ENCODE measurements around the gene CALML5.

- TF ChIP-seq POLR2A (IDR thresholded peaks at IDR 0.05; ENCODE audit: low read depth, low read length), result no peak
- no peak for TF ChIP-seq RFX5 (IDR thresholded peaks at IDR 0.05; ENCODE audit: low read depth, low read length)
- TF ChIP-seq CTCF (conservative IDR thresholded peaks at IDR 0.05; ENCODE audit: low read depth, low read length), result no peak
- TF ChIP-seq, protein P1, sequence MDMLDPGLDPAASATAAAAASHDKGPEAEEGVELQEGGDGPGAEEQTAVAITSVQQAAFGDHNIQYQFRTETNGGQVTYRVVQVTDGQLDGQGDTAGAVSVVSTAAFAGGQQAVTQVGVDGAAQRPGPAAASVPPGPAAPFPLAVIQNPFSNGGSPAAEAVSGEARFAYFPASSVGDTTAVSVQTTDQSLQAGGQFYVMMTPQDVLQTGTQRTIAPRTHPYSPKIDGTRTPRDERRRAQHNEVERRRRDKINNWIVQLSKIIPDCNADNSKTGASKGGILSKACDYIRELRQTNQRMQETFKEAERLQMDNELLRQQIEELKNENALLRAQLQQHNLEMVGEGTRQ (IDR thresholded peaks at IDR 0.05; ENCODE audit: low read depth, low read length), result no peak
- TF ChIP-seq NFE2L2 (IDR thresholded peaks at IDR 0.05; ENCODE audit: low read depth, low read length), result no peak
Measured at GRCh38 chr10:5532618-5533097, 33.3 kb upstream of the CALML5 start.

All from IMR-90 (cell line).